GF-D8 (cell line): ENCODE results near the gene MAML2.

Experiments
- DNase-seq: peaks from one replicate; lab custom pipeline; 2025; lab: John Stamatoyannopoulos, UW

MAML2 gene

DNA sequence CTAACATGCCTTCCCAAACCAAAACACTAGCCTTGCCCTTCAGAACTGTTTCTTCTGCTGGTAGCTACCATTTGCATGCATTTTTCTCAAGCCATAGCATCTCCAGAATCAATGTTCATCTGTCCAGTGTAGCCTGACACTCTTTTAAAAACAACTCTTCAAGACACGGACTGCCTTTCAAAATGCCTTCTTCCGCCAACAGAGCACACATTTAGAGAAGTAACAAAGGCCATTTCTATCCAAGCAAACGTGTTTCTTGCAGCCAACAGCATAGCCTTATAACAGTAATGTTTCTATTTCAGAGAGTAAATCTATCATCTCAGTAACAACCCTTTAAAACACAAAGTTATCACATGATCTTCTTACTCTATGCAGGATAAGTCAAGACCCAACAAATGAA lies 275.8 kb downstream of the MAML2 start:
- no peak for DNase-seq

DNA sequence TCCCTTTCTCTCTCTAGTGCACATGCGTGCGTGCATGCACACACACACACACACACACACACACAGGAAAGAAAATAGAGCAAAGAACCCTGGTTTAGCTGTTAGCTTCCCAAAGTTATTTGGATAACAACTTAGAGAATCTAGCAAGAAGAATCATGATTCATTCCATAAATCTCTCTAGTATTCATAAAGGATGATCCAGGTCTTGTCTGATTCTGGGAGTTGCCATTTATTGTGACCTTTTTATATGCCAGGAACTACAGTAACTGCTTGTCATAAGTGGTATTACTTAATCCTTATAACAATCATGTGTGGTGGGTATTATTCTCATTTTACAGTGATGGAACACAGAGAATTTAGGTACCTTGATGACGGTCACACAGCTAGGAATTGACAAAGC lies 277.6 kb downstream of the MAML2 start:
- DNase-seq: no peak

DNA sequence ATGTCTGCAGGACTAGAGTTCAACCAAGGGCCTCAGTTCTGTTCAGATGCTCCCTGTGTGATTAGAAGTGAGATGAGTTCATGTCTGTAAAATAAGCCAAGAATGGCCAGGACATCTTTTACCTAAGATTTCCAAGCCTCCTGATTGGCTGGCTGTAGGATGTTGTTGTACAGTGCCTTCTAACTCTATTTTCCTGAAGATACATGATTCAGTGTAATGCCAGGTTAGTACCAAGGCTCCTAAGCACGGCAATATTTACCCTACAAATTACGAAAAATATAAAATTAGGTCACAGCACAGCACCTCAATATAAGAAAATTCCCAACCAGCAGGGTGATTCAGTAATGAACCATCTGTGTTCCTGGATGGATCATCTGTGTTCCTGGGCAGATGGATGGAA lies 279.1 kb downstream of the MAML2 start:
- DNase-seq: no peak

DNA sequence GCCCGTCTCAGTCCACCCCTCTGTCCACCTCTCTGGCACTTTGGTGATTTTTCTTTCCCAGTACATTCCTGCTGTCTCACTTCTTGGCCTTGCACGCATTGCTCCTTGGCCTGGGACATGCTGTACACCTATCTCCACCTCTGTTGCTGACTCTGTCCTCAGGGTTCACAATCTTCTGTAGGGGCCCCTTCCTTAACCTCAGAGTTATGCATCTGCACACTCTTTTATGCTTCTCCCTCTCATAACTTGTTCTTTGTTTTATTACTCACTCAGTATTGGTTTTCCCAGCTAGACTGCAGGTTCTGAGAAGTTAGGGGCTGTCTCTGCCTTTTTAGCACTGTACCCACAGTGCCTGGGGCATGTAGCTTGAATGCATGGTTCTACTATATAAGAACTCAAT lies 279.9 kb downstream of the MAML2 start:
- no peak for DNase-seq

DNA sequence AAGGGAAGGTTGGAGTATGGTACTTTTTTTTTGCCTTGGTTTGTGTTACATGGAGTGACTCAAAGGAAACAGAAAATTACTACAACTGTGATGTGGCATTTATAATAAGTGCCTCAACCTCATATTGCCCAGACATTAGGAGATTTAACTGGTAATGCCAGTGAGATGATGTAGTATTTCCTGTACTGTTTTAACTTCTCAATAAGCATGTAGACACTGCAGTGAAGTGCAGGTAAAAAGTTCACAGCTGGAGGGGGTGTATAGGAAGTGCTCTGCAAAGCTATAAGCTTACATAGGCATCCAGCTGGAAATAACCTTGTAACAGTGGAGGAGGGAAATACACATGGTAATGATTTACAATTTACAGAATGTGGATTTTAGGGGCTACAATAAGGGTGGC lies 280.9 kb downstream of the MAML2 start:
- DNase-seq: no peak

DNA sequence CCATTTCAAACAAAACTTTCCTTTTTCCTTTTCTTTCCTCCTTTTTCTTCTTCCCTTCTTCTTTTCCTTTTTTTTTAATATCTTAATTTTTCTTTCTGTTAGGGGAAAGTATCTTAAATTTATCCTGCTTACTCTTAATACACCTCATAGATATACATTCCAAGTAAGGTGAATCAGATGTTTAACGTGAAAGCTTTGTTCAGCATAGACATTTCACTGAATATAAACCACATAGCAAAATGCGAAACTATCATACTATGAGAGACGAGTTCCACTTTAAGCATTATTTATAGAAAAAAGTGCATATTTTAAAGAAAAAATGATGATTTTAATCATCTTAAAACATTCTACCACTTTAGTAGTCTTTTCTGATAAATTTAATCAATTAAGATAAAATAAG lies 281.3 kb downstream of the MAML2 start:
- no peak for DNase-seq

DNA sequence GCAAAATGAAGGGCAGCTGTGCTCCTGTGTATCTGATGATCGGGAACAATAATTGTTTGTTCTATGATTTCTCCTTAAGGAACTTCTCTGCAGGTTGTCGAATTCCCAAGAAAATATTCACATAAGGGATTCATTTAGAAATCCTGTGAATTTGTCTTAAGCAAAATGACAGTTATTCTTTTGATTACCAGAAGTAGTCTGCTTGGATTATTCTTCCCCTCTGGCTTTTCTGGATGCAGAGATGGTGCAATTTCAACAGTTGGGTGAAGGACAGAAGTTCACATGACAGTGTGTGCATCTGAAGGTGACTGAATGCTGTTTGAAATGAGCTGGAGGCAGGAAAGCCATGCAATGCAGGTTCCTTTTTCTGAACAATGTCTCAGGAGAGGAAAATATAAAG lies 281.9 kb downstream of the MAML2 start:
- DNase-seq: no peak

DNA sequence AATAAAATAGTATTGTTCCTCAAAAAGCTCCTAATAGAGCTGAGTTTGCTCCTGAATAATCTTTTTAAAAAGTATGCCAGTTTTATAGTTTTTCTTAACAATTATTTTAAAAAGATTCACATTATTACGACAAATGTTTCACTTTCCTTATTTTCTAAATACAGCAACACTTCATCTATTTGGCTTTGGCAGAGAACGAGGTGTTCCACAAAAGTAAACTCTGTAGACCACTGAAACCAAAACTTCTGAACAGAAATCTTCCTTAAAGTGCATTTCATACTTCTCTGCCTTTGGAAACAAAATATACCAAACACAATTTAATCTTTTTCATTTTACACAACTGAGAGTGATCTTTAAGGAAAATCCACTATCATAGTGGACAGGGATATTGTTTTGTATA lies 285.5 kb downstream of the MAML2 start:
- DNase-seq: no peak

DNA sequence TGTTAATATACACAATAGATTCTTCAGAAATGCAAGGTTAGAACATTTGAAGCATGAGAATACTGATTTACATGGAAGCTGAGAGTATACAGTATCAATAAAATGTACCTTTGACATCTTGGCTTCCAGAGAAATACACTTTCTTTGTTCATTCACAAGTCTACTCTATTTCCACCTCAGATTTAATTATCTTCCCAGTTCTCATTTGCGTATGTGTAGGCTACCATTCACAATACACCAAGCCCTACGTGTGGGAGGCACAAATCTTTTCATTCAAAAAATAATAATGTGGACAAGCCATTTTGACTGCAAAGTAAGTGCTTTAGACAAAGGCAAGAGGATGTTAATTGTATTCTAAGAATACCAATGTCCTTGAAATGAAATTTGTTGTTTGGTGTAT lies 286.4 kb downstream of the MAML2 start:
- no peak for DNase-seq

DNA sequence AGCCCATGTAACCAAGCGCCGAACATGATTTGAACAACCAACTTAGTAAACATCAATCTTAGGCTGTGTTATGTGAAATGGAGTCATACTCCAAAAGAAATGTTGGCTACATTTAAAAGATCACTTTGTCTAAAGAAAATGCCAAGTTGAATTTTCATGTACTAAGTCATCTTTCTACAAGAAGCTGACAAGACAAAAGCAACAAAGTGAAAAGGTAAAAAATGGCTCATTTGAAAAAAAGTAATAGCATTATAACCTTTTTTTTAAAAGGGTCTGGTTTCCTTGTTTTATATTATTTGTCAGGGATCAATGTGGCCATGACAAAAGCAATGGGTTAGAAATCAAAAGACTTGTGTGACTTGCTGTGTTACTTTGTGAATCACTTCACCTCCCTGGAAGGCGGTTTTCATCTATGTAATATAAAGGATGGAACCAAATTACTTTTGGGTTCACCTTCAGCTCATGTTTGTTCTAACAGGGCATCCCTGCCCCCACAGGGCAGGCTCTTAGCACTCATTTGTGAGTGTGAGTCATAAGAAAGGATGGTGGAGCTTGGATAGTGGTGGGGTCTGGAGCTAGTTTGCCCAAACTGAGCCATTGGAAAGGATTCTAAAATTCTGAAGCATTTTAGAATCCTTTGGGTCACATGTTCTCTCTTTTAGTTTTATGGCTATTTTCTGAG lies 287.1 kb downstream of the MAML2 start:
- DNase-seq: no peak

DNA sequence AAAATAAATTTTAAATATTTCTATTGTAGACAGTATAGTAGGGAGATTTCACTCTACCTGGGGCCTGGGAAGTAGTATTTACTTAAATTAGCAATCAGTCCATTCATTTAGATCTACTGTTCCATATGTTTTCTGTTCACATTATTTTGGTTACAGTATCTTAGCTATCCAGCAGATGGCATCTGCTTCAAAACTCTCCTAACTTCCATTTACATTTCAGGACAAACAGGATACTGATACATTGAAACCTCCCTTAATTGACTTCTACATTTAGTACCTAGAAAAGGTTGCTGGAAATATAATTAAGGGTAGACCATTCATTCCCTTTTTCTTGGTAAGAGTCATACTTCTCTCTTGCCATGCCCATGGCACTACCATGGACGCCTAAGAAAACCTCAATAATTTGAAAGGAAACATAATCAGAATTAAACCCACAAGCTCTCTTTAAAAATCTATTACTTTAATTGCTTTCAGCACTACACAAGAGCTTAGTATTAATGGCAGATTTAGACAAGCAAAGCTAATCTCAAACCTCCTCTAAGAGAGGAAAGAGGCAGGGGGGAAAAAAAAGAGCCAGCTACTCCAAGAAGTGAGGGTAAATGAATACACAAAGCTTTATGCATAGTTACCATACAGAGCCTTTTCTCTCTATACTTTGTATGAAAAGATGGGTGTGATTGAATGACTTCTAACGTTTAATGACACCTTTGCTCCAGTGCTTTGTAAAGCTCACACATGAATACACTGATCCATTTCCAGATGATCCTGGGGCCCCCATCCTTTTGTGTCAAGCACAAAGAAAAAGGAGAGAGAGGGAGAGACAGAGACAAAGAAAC lies 287.9 kb downstream of the MAML2 start:
- no peak for DNase-seq

DNA sequence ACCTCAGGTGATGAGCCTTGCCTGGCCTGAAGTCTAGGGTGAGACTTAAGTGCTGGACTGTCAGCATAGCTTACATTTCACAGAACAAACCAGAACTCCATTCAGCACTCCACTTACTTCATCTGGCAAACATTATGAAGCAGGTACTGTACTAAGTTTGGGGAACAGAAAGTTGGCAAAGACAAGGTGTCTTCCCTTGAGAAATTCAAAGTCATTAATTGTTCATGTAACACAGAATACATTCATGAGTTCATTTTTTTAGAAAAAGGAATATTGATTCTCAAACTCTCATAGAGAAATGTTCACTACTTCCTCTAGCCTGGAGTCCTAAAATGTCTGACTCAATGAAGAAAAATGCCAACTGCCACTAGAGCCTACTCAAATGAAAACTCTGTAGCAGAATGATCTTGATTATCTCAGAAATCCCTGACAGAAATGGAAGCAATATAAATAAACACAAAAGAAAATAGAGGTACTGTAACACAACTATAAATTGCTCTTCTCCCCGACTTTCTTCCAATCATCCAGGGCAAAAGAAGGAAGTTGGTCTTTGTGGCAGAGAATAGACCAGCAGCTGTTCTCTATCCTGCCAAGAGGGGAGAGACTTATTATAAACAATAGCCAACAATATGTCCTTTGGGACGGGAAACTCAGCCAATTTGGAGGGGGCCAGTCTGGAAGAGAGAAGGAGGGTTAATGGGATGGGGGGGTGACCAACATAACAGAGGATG lies 289.9 kb downstream of the MAML2 start:
- no peak for DNase-seq

DNA sequence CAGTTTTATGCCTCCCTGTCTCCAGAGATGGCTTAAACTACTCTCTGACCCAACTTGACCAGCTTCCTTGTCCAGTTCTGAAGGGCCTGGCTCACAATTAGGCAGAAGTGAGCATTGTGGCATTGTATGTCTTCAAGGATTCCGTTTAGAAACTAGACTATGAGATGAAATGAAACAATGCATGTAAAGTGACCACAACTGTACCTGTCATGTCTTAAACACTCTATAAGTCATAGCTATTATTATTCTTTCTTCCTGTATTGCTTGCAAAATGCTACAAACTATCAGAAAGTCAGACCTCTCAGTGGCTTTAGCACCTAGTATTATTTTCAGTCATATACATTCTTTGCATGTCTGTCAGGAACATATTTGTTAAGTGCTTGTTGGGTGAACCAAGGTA lies 291.2 kb downstream of the MAML2 start:
- no peak for DNase-seq

DNA sequence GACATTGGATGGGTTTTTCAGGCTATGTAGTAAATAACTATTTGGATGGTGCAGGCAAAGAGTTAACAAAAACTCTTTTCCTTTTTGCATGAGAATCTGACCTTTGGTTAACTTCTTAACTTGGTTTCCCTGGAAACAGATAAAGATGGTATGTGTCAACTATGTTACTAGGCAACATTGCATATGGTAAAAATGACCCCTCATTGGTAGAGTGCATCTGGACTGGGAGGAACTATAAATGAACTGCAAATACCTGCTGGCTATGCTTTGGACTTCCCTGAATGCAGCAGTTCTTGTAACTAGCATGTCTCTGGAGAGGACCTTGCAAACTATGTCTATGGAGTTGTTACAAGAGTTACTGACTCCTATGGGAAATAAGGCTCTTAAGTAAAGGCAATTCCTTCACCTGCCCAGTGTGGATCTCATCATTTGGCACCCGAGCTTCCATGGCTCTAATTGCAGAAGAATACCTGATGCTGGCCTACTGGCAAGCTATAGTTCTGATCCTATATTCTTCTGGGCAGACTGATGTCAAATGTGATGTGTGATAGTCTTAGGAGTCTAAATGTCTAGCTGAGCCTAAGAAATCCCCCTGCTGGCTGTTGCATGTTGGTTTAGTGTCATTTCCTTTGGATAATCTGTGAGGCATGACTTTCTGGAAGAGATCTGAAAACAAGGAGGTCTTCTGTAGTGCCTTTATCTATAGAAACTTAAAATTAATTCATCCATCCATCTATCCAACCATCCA lies 292.4 kb downstream of the MAML2 start:
- DNase-seq: no peak

DNA sequence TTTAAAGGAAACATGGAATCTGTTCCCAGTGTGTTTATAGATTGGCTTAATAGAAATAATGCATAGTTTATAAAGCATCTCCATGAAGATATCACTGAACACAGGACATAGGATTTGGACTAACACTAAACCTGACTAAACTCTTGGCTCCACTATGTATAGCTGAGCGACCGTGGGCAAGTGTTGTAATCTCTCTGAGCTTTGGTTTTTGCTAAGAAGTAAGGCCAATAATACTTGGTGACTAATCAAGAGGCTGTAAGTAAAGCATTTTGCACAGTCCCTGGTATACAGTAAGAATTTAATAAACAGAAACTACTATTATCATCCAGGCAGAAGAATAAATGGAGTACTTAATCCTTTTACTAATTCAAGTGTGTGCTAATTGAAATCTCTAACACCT lies 293.6 kb downstream of the MAML2 start:
- DNase-seq: no peak

DNA sequence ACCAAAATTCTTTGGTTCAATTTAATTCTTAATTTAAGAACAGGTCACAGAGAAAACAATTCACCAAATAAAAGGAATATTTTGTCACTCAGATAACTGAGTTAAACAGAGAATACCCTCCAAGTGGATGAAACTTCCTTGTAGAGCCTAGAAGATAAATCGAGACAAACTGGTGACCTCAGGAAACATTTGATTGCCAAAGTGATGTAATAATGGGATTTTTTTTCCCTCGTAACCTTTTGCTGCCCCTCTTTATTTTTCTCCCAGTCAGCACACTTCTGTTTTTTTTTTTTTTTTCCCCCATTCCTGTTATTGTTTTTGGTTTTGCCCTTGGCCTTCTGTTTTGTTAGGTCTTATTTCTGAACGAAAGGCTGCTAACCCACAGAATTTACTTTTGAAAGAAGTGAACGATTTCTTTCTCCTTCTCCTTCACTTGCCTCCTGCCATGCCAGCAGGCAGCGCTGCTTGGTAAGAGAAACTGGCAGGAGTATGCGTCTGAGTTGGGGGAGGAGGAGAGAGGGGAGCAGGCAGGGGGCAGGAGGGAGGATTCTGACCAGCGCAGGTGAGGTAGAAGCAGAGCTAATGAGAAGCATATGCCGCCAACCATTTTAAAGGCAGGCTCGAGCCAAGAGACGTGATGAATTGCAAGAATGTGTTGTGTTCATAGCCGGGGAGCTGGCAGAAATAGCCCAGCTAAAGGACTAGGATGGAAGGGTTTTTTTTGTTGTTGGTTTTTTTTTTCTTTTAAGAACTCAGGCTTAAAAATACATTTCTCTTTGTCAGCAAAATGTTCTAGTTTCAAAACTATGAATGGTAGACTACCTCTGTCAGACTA lies 297.2 kb downstream of the MAML2 start:
- no peak for DNase-seq

DNA sequence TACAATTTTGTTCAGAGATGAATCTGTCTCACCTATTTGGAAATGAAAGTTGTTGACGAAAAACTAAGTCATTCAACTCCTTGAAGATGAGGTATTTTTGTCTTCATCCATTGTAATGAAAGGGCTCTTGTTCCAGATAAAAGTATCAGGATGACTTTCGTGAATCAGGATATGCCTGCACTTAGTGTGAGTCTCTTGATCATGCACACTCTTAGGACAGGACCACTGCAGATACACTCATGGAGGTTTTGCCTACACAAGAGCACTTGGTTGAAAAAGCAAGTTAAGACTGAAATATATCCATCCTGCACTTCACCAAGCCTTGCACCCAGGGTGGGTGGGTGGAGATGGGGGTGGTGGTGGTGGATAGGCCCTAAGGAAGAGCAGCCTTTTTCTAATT lies 298.2 kb downstream of the MAML2 start:
- DNase-seq: no peak

DNA sequence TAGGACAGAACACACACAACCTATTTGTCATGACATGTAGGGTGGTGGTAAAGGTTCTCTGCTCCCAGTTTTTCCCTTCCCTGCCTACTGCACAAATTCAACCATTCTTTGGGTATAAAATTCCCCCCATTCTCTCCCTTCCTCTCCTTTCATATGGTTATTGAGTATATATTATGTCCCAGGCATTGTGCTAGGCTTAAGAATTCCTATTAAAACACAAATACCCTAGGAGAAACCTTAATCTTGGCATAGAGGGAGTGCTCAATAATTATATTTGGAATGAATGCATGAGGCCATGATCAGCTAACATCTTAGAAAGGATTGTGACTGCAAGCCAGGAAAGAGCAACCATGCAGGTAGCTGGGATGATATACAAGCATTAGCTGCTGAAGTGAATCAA lies 298.7 kb downstream of the MAML2 start:
- DNase-seq: no peak

DNA sequence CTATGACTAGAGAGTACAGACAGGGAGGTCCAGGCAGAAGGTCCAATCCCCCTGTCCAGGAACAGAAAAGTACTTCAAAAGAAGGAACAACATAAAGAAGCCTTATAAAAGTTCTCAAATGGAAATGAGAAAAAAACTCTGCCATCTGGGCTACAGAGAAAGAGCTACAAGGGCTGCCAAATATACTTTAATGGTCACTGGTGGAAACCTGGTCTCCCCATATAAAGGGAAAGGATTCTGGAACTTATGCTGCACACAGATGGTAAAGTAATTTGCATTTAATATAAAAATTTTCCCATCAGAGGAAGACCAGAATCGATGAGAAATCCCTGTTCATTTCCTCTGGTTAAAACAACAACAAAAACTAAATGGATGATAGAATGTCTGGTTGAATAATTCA lies 299.7 kb downstream of the MAML2 start:
- DNase-seq: no peak

DNA sequence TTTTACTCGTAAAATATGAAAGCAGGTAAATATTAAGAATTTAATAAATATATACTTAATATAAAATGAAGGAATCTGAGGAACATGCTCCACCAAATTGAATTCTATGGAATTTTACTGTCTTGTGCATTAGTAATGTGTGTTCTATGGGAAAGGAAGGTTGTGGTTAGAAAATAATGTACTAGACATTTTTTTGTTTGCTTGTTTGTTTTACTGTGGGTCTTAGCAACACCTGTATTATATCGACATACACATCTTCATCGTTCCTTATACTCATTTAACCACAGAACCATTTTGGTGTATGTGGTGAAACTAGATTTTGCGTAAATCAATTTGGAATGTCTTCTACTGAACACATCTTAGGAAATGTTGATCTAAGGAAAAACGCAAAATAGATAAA lies 304.9 kb downstream of the MAML2 start:
- no peak for DNase-seq

DNA sequence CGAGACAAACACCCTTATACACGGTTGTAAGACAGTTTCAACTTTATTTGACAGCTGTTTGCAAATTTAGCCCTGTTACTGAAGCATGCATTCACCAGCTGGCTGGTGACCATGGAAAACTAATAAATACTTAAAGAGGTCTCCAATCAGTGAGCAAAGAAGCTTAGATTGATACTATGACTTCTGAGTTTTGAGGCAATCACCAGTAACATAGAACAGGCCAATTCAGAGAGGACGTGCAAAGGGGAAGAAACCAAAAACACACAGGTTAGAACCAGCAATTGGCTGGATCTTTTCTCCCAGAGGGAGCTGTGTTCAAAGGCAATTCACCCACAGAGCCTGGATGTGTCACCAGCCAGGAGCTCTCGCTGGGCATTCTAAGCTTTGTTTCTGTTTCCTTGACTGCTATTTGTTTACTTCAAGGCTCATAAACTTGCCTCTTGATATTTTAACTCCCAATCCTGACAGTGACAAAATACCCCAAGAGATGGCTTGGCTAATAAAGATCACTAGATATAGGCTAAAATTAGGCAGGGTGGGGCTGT lies 305.5 kb downstream of the MAML2 start:
- DNase-seq: no peak
